ENCODE measurements around the gene JAG2.

DNA sequence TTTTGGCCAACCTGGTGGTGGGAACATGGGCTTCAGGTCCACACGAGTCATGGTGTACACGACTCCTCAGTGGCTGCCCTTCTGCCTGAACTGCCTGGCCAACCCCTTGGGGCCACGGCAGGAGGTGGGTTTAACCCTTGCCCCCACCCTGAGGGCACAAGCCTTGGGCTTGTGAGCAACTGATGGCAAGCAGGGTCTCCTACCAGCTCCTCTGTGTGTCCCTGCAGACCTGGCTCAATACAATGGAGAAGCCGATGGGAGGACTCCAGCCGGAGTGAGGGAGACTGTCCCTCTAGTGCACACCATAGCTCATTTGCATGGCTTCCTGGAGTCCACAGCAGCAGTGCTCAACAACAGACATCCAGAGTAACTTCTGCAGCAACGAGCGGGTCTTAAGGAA, 28.0 kb downstream of the JAG2 start:
- TF ChIP-seq, protein P1, sequence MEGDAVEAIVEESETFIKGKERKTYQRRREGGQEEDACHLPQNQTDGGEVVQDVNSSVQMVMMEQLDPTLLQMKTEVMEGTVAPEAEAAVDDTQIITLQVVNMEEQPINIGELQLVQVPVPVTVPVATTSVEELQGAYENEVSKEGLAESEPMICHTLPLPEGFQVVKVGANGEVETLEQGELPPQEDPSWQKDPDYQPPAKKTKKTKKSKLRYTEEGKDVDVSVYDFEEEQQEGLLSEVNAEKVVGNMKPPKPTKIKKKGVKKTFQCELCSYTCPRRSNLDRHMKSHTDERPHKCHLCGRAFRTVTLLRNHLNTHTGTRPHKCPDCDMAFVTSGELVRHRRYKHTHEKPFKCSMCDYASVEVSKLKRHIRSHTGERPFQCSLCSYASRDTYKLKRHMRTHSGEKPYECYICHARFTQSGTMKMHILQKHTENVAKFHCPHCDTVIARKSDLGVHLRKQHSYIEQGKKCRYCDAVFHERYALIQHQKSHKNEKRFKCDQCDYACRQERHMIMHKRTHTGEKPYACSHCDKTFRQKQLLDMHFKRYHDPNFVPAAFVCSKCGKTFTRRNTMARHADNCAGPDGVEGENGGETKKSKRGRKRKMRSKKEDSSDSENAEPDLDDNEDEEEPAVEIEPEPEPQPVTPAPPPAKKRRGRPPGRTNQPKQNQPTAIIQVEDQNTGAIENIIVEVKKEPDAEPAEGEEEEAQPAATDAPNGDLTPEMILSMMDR (IDR thresholded peaks at IDR 0.05) = no peak
- TF ChIP-seq POLR2A (IDR thresholded peaks at IDR 0.05) = no peak

All from heart left ventricle (tissue), 13 donors.